ENCODE data around the gene TP53I13. TPM values are rescaled to one million over a fixed set of nuclear protein-coding genes. Genes with fewer than 3 reads are reported as not detected.

The TP53I13 gene
- total and polyA plus RNA-seq, 9 donors, result 29.3 to 45.1 (median 34.1) TPM

- Histone ChIP-seq H3K27me3 (ENCODE audit: control insufficient read depth, insufficient read depth, low read length) (peaks cover 52% of the 10 kb centered on the region), H3K4me1 (ENCODE audit: control insufficient read depth, insufficient read depth, low read length) (peaks cover 88% of the 10 kb centered on the region), H3K36me3 (ENCODE audit: control insufficient read depth, insufficient read depth, low read length) (peaks cover 4% of the 10 kb centered on the region), H3K9me3 (replicated peaks; ENCODE audit: control insufficient read depth, low read depth, low read length) (no peaks in the 10 kb centered on the region), H3K4me3 (ENCODE audit: low read length) (peak overlapping the region; percentile 24), H3K27ac (ENCODE audit: low read length) (no peak overlapping the region)
- under 1% methylated on average over 15 of the region's 16 CpGs for WGBS (ENCODE audit: insufficient coverage)
- peak; percentile 67 for DNase-seq
These were observed 48.6 kb downstream of the TP53I13 start for GRCh38 chr17:29617125-29617480.

- peak; percentile 63 for DNase-seq
- WGBS (ENCODE audit: insufficient coverage), result 4% methylated on average over 68 of the region's 68 CpGs
- Histone ChIP-seq H3K4me1 (ENCODE audit: control insufficient read depth, insufficient read depth, low read length) (peaks cover 94% of the 10 kb centered on the region), H3K36me3 (ENCODE audit: control insufficient read depth, insufficient read depth, low read length) (peaks cover 4% of the 10 kb centered on the region), H3K9me3 (replicated peaks; ENCODE audit: control insufficient read depth, low read depth, low read length) (no peaks in the 10 kb centered on the region), H3K27ac (ENCODE audit: low read length) (no peak overlapping the region), H3K4me3 (ENCODE audit: low read length) (peak overlapping the region; percentile 24), H3K27me3 (ENCODE audit: control insufficient read depth, insufficient read depth, low read length) (peaks cover 53% of the 10 kb centered on the region)
These were observed 49.2 kb downstream of the TP53I13 start for GRCh38 chr17:29617481-29618271.

GRCh38 chr17:29618272-29619065 lies 50.0 kb downstream of the TP53I13 start:
- DNase-seq, result no peak
- peak overlapping the region; percentile 29 for H3K27ac ChIP-seq (ENCODE audit: low read length)
- H3K4me1 ChIP-seq (ENCODE audit: control insufficient read depth, insufficient read depth, low read length), result peaks cover 97% of the 10 kb centered on the region
- peaks cover 4% of the 10 kb centered on the region for H3K36me3 ChIP-seq (ENCODE audit: control insufficient read depth, insufficient read depth, low read length)
- no peaks in the 10 kb centered on the region for H3K9me3 ChIP-seq (replicated peaks; ENCODE audit: control insufficient read depth, low read depth, low read length)
- no peak overlapping the region for H3K4me3 ChIP-seq (ENCODE audit: low read length)
- peaks cover 51% of the 10 kb centered on the region for H3K27me3 ChIP-seq (ENCODE audit: control insufficient read depth, insufficient read depth, low read length)
- 41% methylated on average over 18 of the region's 22 CpGs for WGBS (ENCODE audit: insufficient coverage)

GRCh38 chr17:29619251-29619650 lies 50.8 kb downstream of the TP53I13 start:
- DNase-seq, result peak; percentile 68
- H3K27me3 ChIP-seq (ENCODE audit: control insufficient read depth, insufficient read depth, low read length), result peaks cover 49% of the 10 kb centered on the region
- peaks cover 89% of the 10 kb centered on the region for H3K4me1 ChIP-seq (ENCODE audit: control insufficient read depth, insufficient read depth, low read length)
- H3K27ac ChIP-seq (ENCODE audit: low read length), result peak overlapping the region; percentile 66
- H3K9me3 ChIP-seq (replicated peaks; ENCODE audit: control insufficient read depth, low read depth, low read length), result no peaks in the 10 kb centered on the region
- peaks cover 4% of the 10 kb centered on the region for H3K36me3 ChIP-seq (ENCODE audit: control insufficient read depth, insufficient read depth, low read length)
- no peak overlapping the region for H3K4me3 ChIP-seq (ENCODE audit: low read length)

GRCh38 chr17:29620271-29620670 lies 51.8 kb downstream of the TP53I13 start:
- Histone ChIP-seq H3K4me1 (ENCODE audit: control insufficient read depth, insufficient read depth, low read length) (peaks cover 79% of the 10 kb centered on the region), H3K36me3 (ENCODE audit: control insufficient read depth, insufficient read depth, low read length) (peaks cover 4% of the 10 kb centered on the region), H3K4me3 (ENCODE audit: low read length) (no peak overlapping the region), H3K9me3 (replicated peaks; ENCODE audit: control insufficient read depth, low read depth, low read length) (no peaks in the 10 kb centered on the region), H3K27me3 (ENCODE audit: control insufficient read depth, insufficient read depth, low read length) (peaks cover 45% of the 10 kb centered on the region), H3K27ac (ENCODE audit: low read length) (no peak overlapping the region)
- no peak for DNase-seq
- 76% methylated on average over 2 of the region's 4 CpGs for WGBS (ENCODE audit: insufficient coverage)

GRCh38 chr17:29620779-29621500 lies 52.4 kb downstream of the TP53I13 start:
- no peak overlapping the region for H3K4me3 ChIP-seq (ENCODE audit: low read length)
- DNase-seq, result no peak
- H3K27ac ChIP-seq (ENCODE audit: low read length), result no peak overlapping the region
- peaks cover 41% of the 10 kb centered on the region for H3K27me3 ChIP-seq (ENCODE audit: control insufficient read depth, insufficient read depth, low read length)
- peaks cover 4% of the 10 kb centered on the region for H3K36me3 ChIP-seq (ENCODE audit: control insufficient read depth, insufficient read depth, low read length)
- no peaks in the 10 kb centered on the region for H3K9me3 ChIP-seq (replicated peaks; ENCODE audit: control insufficient read depth, low read depth, low read length)
- H3K4me1 ChIP-seq (ENCODE audit: control insufficient read depth, insufficient read depth, low read length), result peaks cover 74% of the 10 kb centered on the region
- WGBS (ENCODE audit: insufficient coverage), result 95% methylated on average over 10 of the region's 12 CpGs

GRCh38 chr17:29621751-29622194 lies 53.3 kb downstream of the TP53I13 start:
- peaks cover 32% of the 10 kb centered on the region for H3K27me3 ChIP-seq (ENCODE audit: control insufficient read depth, insufficient read depth, low read length)
- peak overlapping the region; percentile 75 for H3K4me3 ChIP-seq (ENCODE audit: low read length)
- H3K27ac ChIP-seq (ENCODE audit: low read length), result peak overlapping the region; percentile 81
- peaks cover 4% of the 10 kb centered on the region for H3K36me3 ChIP-seq (ENCODE audit: control insufficient read depth, insufficient read depth, low read length)
- H3K9me3 ChIP-seq (replicated peaks; ENCODE audit: control insufficient read depth, low read depth, low read length), result no peaks in the 10 kb centered on the region
- H3K4me1 ChIP-seq (ENCODE audit: control insufficient read depth, insufficient read depth, low read length), result peaks cover 66% of the 10 kb centered on the region
- peak; percentile 27 for DNase-seq
- 82% methylated on average over 6 of the region's 8 CpGs for WGBS (ENCODE audit: insufficient coverage)

Other genes with a start within 250 kb of the TP53I13 start
- 35.0 TPM for gene TAOK1, start 178.3 kb upstream of the TP53I13 start, total RNA-seq
- 10 to 100 TPM; 15.6 to 36.2 (median 30.9) TPM for gene TAOK1, start 178.3 kb upstream of the TP53I13 start, polyA plus RNA-seq (ENCODE audit: insufficient read depth in 1 of 8, insufficient read length in 8 of 8, low replicate concordance in 1 of 8)
- 3.1 TPM for gene ABHD15, start 1.7 kb upstream of the TP53I13 start, total RNA-seq
- gene ABHD15, start 1.7 kb upstream of the TP53I13 start, polyA plus RNA-seq (ENCODE audit: insufficient read depth in 1 of 8, insufficient read length in 8 of 8, low replicate concordance in 1 of 8), result 1 to 10 TPM; 3.1 to 4.7 (median 3.4) TPM
- 16.4 TPM for gene GIT1, start 20.9 kb downstream of the TP53I13 start, total RNA-seq
- 10 to 100 TPM; 25.9 to 33.7 (median 31.5) TPM for gene GIT1, start 20.9 kb downstream of the TP53I13 start, polyA plus RNA-seq (ENCODE audit: insufficient read depth in 1 of 8, insufficient read length in 8 of 8, low replicate concordance in 1 of 8)
- 8.1 TPM for gene ANKRD13B, start 24.4 kb downstream of the TP53I13 start, total RNA-seq
- gene ANKRD13B, start 24.4 kb downstream of the TP53I13 start, polyA plus RNA-seq (ENCODE audit: insufficient read depth in 1 of 8, insufficient read length in 8 of 8, low replicate concordance in 1 of 8), result 10 to 100 TPM; 10.5 to 17.6 (median 14.4) TPM
- gene CORO6, start 54.2 kb downstream of the TP53I13 start, total RNA-seq, result 52.8 TPM
- gene CORO6, start 54.2 kb downstream of the TP53I13 start, polyA plus RNA-seq (ENCODE audit: insufficient read depth in 1 of 8, insufficient read length in 8 of 8, low replicate concordance in 1 of 8), result 10 to 100 TPM; 43.8 to 100.0 (median 79.6) TPM

Data from muscle of leg (tissue), 11 donors.